H9 (cell line): ENCODE data around the gene PRDM5. TPM values are rescaled to one million over a fixed set of nuclear protein-coding genes. Genes with fewer than 3 reads are reported as not detected.

Source experiments
- DNase-seq: peaks from one replicate; pipeline ENCODE4 v3.0.0-alpha.2; 2017
- H2AFZ ChIP-seq: one replicate; pipeline ENCODE4 v1.6.1; 2013; ENCODE audit warnings: mild to moderate bottlenecking, low read length, control low read depth, moderate library complexity
- H2AK5ac ChIP-seq: 2 replicates; pipeline ENCODE4 v1.6.1; 2013; ENCODE audit warnings: low read length, control low read depth, mixed read lengths; ENCODE audit not compliant: insufficient read length
- H2BK120ac ChIP-seq: one replicate; pipeline ENCODE4 v1.6.1; 2013; ENCODE audit warnings: low read depth, mild to moderate bottlenecking, low read length, control low read depth, inconsistent platforms; ENCODE audit not compliant: poor library complexity, severe bottlenecking
- H2BK12ac ChIP-seq: 2 replicates; pipeline ENCODE4 v1.6.1; 2013; ENCODE audit warnings: low read length, control low read depth, mixed read lengths, low read depth; ENCODE audit not compliant: insufficient read length
- H2BK15ac ChIP-seq: 2 replicates; pipeline ENCODE4 v1.6.1; 2013; ENCODE audit warnings: low read depth, low read length, control low read depth
- H2BK20ac ChIP-seq: one replicate; pipeline ENCODE4 v1.6.1; 2013; ENCODE audit warnings: low read depth, mild to moderate bottlenecking, low read length, control low read depth, inconsistent platforms; ENCODE audit not compliant: poor library complexity, severe bottlenecking
- H2BK5ac ChIP-seq: 2 replicates; pipeline ENCODE4 v1.6.1; 2013; ENCODE audit warnings: low read length, control low read depth, mixed read lengths; ENCODE audit not compliant: insufficient read length
- H3K14ac ChIP-seq: 2 replicates; pipeline ENCODE4 v1.6.1; 2013; ENCODE audit warnings: low read length, control low read depth; ENCODE audit not compliant: insufficient read depth
- H3K18ac ChIP-seq: 2 replicates; pipeline ENCODE4 v1.6.1; 2013; ENCODE audit warnings: low read depth, mild to moderate bottlenecking, mixed read lengths, low read length, control low read depth; ENCODE audit not compliant: insufficient read length
- H3K23ac ChIP-seq: 2 replicates; pipeline ENCODE4 v1.6.1; 2013; ENCODE audit warnings: low read length, control low read depth, mixed read lengths, low read depth; ENCODE audit not compliant: insufficient read length
- H3K23me2 ChIP-seq: 2 replicates; pipeline ENCODE4 v1.6.1; 2013; ENCODE audit warnings: low read depth, mild to moderate bottlenecking, mixed read lengths, low read length, control low read depth; ENCODE audit not compliant: insufficient read length, poor library complexity, severe bottlenecking
- H3K27ac ChIP-seq: 2 replicates; pipeline ENCODE4 v1.5.1; 2013; ENCODE audit warnings: low read length, control low read depth, mixed read lengths, low read depth; ENCODE audit not compliant: insufficient read length
- H3K27me3 ChIP-seq: 2 replicates; pipeline ENCODE4 v1.6.1; 2013; ENCODE audit warnings: low read length, control low read depth, inconsistent platforms; ENCODE audit not compliant: insufficient read depth
- H3K4ac ChIP-seq: 2 replicates; pipeline ENCODE4 v1.6.1; 2013; ENCODE audit warnings: low read depth, mild to moderate bottlenecking, control low read depth, inconsistent platforms, low read length, moderate library complexity
- H3K4me1 ChIP-seq: 2 replicates; pipeline ENCODE4 v1.6.1; 2013; ENCODE audit warnings: low read length, control low read depth, inconsistent platforms; ENCODE audit not compliant: insufficient read depth
- H3K4me2 ChIP-seq: 2 replicates; pipeline ENCODE4 v1.6.1; 2013; ENCODE audit warnings: low read length, control low read depth, mixed read lengths; ENCODE audit not compliant: insufficient read length, insufficient read depth
- H3K56ac ChIP-seq: 2 replicates; pipeline ENCODE4 v1.6.1; 2013; ENCODE audit warnings: low read depth, mild to moderate bottlenecking, mixed read lengths, low read length, control low read depth; ENCODE audit not compliant: insufficient read length
- H3K79me1 ChIP-seq: 2 replicates; pipeline ENCODE4 v1.6.1; 2013; ENCODE audit warnings: low read depth, mild to moderate bottlenecking, moderate library complexity, low read length, control low read depth, inconsistent platforms; ENCODE audit not compliant: insufficient read depth, poor library complexity, severe bottlenecking
- H3K79me2 ChIP-seq: 2 replicates; pipeline ENCODE4 v1.6.1; 2013; ENCODE audit warnings: low read length, control low read depth, inconsistent platforms; ENCODE audit not compliant: insufficient read depth
- H3K9ac ChIP-seq: 2 replicates; pipeline ENCODE4 v1.6.1; 2013; ENCODE audit warnings: low read length, control low read depth, mixed read lengths; ENCODE audit not compliant: insufficient read length; ENCODE audit errors: extremely low read depth
- H3K9me3 ChIP-seq: one replicate; pipeline ENCODE4 v1.6.1; 2013; ENCODE audit warnings: low read depth, low read length, inconsistent platforms; ENCODE audit not compliant: control insufficient read depth
- H3T11ph ChIP-seq: one replicate; pipeline ENCODE4 v1.6.1; 2013; ENCODE audit warnings: mild to moderate bottlenecking, low read length, control low read depth, inconsistent platforms
- H4K20me1 ChIP-seq: one replicate; pipeline ENCODE4 v1.6.1; 2013; ENCODE audit not compliant: control insufficient read depth, insufficient read length, insufficient read depth
- H4K5ac ChIP-seq: 2 replicates; pipeline ENCODE4 v1.6.1; 2013; ENCODE audit warnings: low read depth, mild to moderate bottlenecking, mixed read lengths, low read length, control low read depth; ENCODE audit not compliant: insufficient read length
- H4K8ac ChIP-seq: replicated peaks from 2 replicates; pipeline ENCODE4 v1.6.1; 2013; ENCODE audit warnings: low read length, control low read depth, mixed read lengths, low read depth; ENCODE audit not compliant: insufficient read length
- H4K91ac ChIP-seq: 2 replicates; pipeline ENCODE4 v1.6.1; 2013; ENCODE audit warnings: low read depth, mild to moderate bottlenecking, moderate library complexity, mixed read lengths, low read length, control low read depth; ENCODE audit not compliant: insufficient read length
- H3K27ac Mint-ChIP-seq, 3 experiments: 2 replicates in 2 of 3; 3 replicates in 1 of 3; pipeline ENCODE4 v1.8.0; 2020 to 2021; ENCODE audit warnings: mixed read lengths in 3 of 3, mild to moderate bottlenecking in 1 of 3, moderate library complexity in 1 of 3
- H3K27me3 Mint-ChIP-seq: 2 replicates; pipeline ENCODE4 v1.8.0; 2021; ENCODE audit warnings: low read depth, mild to moderate bottlenecking, moderate library complexity, mixed read lengths
- H3K36me3 Mint-ChIP-seq, 3 experiments: 2 replicates in 2 of 3; 3 replicates in 1 of 3; pipeline ENCODE4 v1.8.0; 2020 to 2021; ENCODE audit warnings: low read depth in 3 of 3, mixed read lengths in 3 of 3; ENCODE audit not compliant: insufficient read depth in 1 of 3
- H3K4me1 Mint-ChIP-seq, 2 experiments: 2 replicates each; pipeline ENCODE4 v1.8.0; 2020; ENCODE audit warnings: mixed read lengths in 2 of 2
- H3K4me3 Mint-ChIP-seq, 2 experiments: 2 replicates in 1 of 2; 3 replicates in 1 of 2; pipeline ENCODE4 v1.8.0; 2020 to 2021; ENCODE audit warnings: mild to moderate bottlenecking in 2 of 2, mixed read lengths in 2 of 2, moderate library complexity in 1 of 2
- H3K9me3 Mint-ChIP-seq, 2 experiments: 2 replicates in 1 of 2; 3 replicates in 1 of 2; pipeline ENCODE4 v1.8.0; 2020; ENCODE audit warnings: mild to moderate bottlenecking in 2 of 2, mixed read lengths in 2 of 2, moderate library complexity in 1 of 2
- CTCF ChIP-seq: fragments of 200-600 bp; sonication (generic); conservative IDR thresholded peaks from 3 replicates; pipeline ENCODE4 v1.8.0; 2021; ENCODE audit warnings: antibody characterized with exemption, mild to moderate bottlenecking
- total RNA-seq: library from RNA; stranded (reverse); gene quantifications from 2 replicates; pipeline ENCODE4 v1.2.1, GENCODE V29; 2021

PRDM5 gene
- total RNA-seq, 1 experiment from 2014 or later, result 21.7 TPM

GRCh38 chr4:120691536-120691935 lies 231.0 kb downstream of the PRDM5 start:
- H2AFZ ChIP-seq, result no peak overlapping the region
- no peak overlapping the region for H3K56ac ChIP-seq
- no peak overlapping the region for H2BK20ac ChIP-seq
- H3K18ac ChIP-seq, result no peak overlapping the region
- H3K4me3 Mint-ChIP-seq, result no peak overlapping the region
- no peaks in the 10 kb centered on the region for H3K4me1 ChIP-seq
- no peak overlapping the region for H3K23ac ChIP-seq
- H2AK5ac ChIP-seq, result no peak overlapping the region
- H4K8ac ChIP-seq, result no peak overlapping the region
- no peak overlapping the region for H3K9ac ChIP-seq
- H3K79me1 ChIP-seq, result no peaks in the 10 kb centered on the region
- no peaks in the 10 kb centered on the region for H3K9me3 Mint-ChIP-seq
- H3K27ac Mint-ChIP-seq, result no peak overlapping the region
- H3K27me3 Mint-ChIP-seq, result no peaks in the 10 kb centered on the region
- H3K23me2 ChIP-seq, result no peaks in the 10 kb centered on the region
- no peak overlapping the region for H4K5ac ChIP-seq
- no peaks in the 10 kb centered on the region for H3K4me1 Mint-ChIP-seq
- no peak overlapping the region for H2BK12ac ChIP-seq
- no peak overlapping the region for H4K91ac ChIP-seq
- H3K27me3 ChIP-seq, result no peaks in the 10 kb centered on the region
- no peak overlapping the region for H3K27ac ChIP-seq
- H2BK15ac ChIP-seq, result no peak overlapping the region
- no peak overlapping the region for H3T11ph ChIP-seq
- H3K4me2 ChIP-seq, result no peak overlapping the region
- H2BK5ac ChIP-seq, result no peak overlapping the region
- no peak overlapping the region for H3K14ac ChIP-seq
- no peaks in the 10 kb centered on the region for H3K36me3 Mint-ChIP-seq
- H2BK120ac ChIP-seq, result no peak overlapping the region
- TF ChIP-seq CTCF, result no peak
- H3K79me2 ChIP-seq, result no peaks in the 10 kb centered on the region
- H3K9me3 ChIP-seq, result no peaks in the 10 kb centered on the region
- DNase-seq, result no peak
- H4K20me1 ChIP-seq, result no peaks in the 10 kb centered on the region
- no peak overlapping the region for H3K4ac ChIP-seq
